IPS DF 6.9 (cell line): ENCODE measurements around the gene ZNF343.

Experiments used
- DNase-seq: peaks from one replicate; pipeline ENCODE4 v3.0.0-alpha.2; 2013; ENCODE audit warnings: low read depth, low spot score
- H3K27ac ChIP-seq: one replicate; pipeline ENCODE4 v1.5.1; 2013; ENCODE audit warnings: low read length, control low read depth
- H3K27me3 ChIP-seq: 2 replicates; pipeline ENCODE4 v1.6.1; 2013; ENCODE audit warnings: mild to moderate bottlenecking, low read length; ENCODE audit not compliant: control insufficient read depth, insufficient read depth
- H3K36me3 ChIP-seq: 2 replicates; pipeline ENCODE4 v1.6.1; 2013; ENCODE audit warnings: low read length; ENCODE audit not compliant: control insufficient read depth, insufficient read depth
- H3K4me1 ChIP-seq: 2 replicates; pipeline ENCODE4 v1.6.1; 2013; ENCODE audit warnings: low read length; ENCODE audit not compliant: control insufficient read depth, insufficient read depth
- H3K4me3 ChIP-seq: 2 replicates; pipeline ENCODE4 v1.5.1; 2013; ENCODE audit warnings: mild to moderate bottlenecking, low read length
- H3K9me3 ChIP-seq: 2 replicates; pipeline ENCODE4 v1.6.1; 2013; ENCODE audit warnings: low read length, inconsistent platforms; ENCODE audit not compliant: control insufficient read depth, insufficient read depth
- WGBS: extraction: QIAGEN DNeasy Blood & Tissue Kit; methylation state at CpG from one replicate; pipeline ENCODE4 v1.1.7; 2013; ENCODE audit warnings: mixed read lengths, missing lambda C conversion rate; ENCODE audit not compliant: insufficient read length, insufficient coverage; 5-methylcytosine and 5-hydroxymethylcytosine counted together

The ZNF343 gene

DNA sequence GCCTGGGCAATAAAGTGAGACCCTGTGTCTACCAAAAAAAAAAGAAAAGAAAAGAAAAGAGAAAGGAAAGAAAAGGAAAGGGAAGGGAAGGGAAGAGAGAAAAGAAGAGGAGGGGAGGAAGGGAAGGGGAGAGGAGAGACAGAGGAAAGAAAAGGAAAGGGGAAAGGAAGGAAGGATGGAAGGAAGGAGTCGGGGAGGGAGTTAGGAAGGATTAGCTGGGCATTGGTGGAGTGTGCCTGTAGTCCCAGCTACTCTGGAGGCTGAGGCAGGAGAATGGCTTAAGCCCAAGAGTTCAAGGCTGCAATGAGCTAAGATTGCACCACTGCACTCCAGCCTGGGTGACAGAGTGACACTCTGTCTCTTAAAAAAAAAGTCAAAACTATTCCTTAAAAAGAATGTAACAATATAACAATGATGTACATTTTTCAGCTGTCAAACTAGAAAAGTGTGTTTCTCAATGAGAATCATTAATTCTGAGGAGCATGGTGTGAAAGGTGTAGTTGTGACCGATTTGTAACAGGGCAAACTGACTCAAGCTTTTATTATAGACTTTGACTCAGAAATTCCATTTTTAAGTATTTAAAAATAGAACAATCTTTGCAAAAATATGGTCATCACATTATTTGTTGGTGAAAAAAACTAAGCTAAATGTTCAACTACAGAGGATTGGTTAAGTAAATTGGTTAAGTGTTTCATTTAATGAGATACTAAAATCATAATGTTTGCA lies 52.8 kb downstream of the ZNF343 start:
- Histone ChIP-seq H3K36me3 (peaks cover under 1% of the 10 kb centered on the region; the same call in 1 of the 2 replicates), H3K4me1 (no peaks in the 10 kb centered on the region), H3K27ac (no peak overlapping the region), H3K4me3 (no peak overlapping the region), H3K27me3 (no peaks in the 10 kb centered on the region), H3K9me3 (no peaks in the 10 kb centered on the region)
- 100% methylated on average over 1 of the region's 2 CpGs for WGBS
- DNase-seq = no peak

DNA sequence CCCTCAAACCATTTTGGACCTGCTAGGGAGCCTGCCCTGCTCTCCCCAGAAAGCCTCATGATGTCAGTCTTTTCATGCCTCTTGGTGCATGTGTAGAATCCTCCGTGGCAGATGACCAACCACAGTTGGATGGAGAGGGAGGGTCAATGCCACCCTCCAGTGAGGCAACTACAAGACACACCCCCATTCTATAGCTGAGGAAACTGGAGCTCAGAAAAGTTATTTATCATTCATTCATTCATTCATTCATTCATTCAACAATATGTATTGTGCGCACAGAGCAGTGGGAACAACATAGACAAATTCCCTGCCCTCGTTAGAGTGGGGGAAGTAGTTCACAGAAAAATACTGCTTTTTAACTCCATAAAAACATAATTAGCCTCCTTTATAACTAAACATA lies 54.9 kb downstream of the ZNF343 start:
- H3K36me3 ChIP-seq = no peaks in the 10 kb centered on the region
- WGBS = no CpG with 5 or more reads among the region's 3 CpGs
- no peaks in the 10 kb centered on the region for H3K9me3 ChIP-seq
- no peak overlapping the region for H3K4me3 ChIP-seq
- no peaks in the 10 kb centered on the region for H3K27me3 ChIP-seq
- DNase-seq = no peak
- no peaks in the 10 kb centered on the region for H3K4me1 ChIP-seq
- no peak overlapping the region for H3K27ac ChIP-seq

DNA sequence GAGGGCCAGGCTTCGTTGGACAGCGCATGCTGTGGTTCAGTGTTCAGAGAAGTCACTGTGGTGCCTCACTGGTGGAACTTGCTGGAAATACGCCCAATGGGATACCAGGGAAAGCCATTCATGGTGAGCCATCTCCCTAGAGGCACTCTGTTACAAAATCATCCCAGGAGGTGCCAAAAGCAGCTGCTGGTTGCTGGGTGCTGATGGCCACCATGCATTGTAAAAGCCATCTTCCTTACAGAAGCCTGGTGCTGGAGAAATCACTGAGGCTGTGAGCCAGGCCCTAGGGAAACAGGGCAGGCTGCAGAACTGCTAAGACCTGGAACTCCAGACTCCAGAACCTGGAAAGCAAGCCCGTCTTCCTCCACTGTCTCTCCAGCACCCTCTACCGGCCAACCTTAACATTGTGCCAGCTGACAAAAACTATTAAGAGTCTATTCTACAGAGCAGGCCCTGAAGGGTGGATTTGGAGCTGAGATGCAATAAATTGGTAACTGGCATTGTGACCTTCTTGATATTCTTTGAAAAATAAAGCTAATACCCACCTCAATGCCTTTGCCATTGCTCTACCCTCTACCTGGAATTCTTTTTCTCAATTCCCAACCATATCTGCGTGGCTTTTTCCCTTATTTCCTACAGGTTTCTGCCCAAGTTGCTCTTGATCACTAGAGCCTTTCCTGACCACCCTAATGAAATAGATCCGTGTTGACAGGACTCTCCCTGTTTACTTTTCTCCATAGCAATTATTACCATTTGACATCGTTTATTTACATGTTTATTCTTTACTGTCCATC lies 56.6 kb downstream of the ZNF343 start:
- Histone ChIP-seq H3K27ac (no peak overlapping the region), H3K9me3 (no peaks in the 10 kb centered on the region), H3K27me3 (no peaks in the 10 kb centered on the region), H3K4me3 (no peak overlapping the region), H3K36me3 (no peaks in the 10 kb centered on the region), H3K4me1 (no peaks in the 10 kb centered on the region)
- no CpG with 5 or more reads among the region's 8 CpGs for WGBS
- DNase-seq = peak; percentile 43

DNA sequence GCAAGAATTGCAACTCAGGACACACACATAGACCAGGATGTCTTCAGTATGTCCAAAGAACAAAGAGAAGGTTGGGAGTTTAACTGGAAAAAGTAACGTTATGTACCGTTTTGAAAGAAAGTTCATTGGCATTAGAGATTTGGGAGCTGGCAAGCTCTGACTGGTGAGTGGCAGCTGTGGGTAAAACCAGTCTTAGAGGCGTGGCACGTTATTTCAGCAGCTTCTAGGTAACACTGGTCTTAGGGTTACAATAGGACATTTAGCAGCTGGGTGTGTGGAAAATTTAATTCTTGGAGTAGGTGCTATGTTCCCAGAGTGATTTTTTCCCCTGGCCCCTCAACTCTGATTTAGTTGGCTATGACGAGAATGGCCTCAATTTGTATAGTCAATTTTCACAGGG lies 57.3 kb downstream of the ZNF343 start:
- WGBS = no CpG with 5 or more reads among the region's 5 CpGs

DNA sequence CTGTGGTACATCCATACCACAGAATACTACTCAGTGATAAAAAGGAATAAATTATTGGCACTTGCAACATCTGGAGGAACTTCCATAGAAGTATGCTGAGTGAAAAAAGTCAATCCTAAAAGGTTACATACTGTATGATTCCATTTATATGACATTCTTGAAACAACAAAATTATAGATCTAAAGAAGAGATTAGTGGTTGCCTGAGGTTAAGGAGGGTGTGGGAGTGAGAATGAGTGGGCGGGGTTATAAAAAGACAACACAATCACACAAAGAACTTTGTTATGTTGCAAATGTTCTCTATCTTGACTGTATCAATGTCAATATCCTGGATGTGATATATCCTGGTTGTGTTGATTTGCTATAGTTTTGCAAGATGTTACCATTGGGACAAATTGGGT lies 59.3 kb downstream of the ZNF343 start:
- Histone ChIP-seq H3K9me3 (no peaks in the 10 kb centered on the region), H3K27ac (no peak overlapping the region), H3K4me3 (no peak overlapping the region), H3K4me1 (no peaks in the 10 kb centered on the region), H3K27me3 (no peaks in the 10 kb centered on the region), H3K36me3 (no peaks in the 10 kb centered on the region)
- WGBS = no CpG with 5 or more reads among the region's 1 CpG
- DNase-seq = no peak

More for the DNA sequence above, 57.3 kb downstream of the ZNF343 start:
- Histone ChIP-seq H3K27ac (no peak overlapping the region), H3K4me1 (no peaks in the 10 kb centered on the region), H3K36me3 (no peaks in the 10 kb centered on the region), H3K27me3 (no peaks in the 10 kb centered on the region), H3K9me3 (no peaks in the 10 kb centered on the region), H3K4me3 (no peak overlapping the region)
- DNase-seq = no peak

DNA sequence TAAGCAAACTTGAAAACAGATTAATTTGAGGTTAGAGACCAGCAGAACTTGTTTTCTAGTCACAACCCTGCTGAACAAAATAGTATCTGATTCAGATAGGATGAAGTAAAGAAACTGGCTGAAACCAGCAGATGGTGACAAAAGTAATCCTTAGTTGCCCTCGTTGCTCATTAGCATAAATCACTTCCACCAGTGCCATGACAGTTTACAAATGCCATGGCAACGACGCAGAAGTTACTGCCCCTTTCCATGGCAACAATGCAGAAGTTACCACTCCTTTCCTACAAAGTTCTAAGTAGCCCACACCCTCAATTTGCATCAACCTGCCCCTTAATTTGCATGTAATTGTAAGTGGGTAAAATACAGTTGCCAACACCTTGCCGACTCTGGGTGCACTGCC lies 61.9 kb downstream of the ZNF343 start:
- DNase-seq = no peak
- no peaks in the 10 kb centered on the region for H3K27me3 ChIP-seq
- no CpG with 5 or more reads among the region's 4 CpGs for WGBS
- no peak overlapping the region for H3K27ac ChIP-seq
- no peaks in the 10 kb centered on the region for H3K9me3 ChIP-seq
- H3K36me3 ChIP-seq = no peaks in the 10 kb centered on the region
- H3K4me3 ChIP-seq = no peak overlapping the region
- H3K4me1 ChIP-seq = no peaks in the 10 kb centered on the region
